HCT116 (cell line): ENCODE measurements around the gene LUZP2. TPM values are rescaled to one million over a fixed set of nuclear protein-coding genes. Genes with fewer than 3 reads are reported as not detected.

Source experiments
- ATAC-seq: fragments of 200-7000 bp; cut with Tn5 transposase; 2 replicates; pipeline ENCODE4 v1.9.1; 2020; ENCODE audit warnings: mild to moderate bottlenecking, moderate library complexity
- BruUV-seq: library from RNA; stranded (reverse); fragments of 400-500 nt; replicated peaks from 2 replicates; lab custom pipeline; 2021; lab: Mats Ljungman, UMichigan
- CTCF ChIA-PET: fragments of 300-600 bp; sonication (Branson Sonifier 250); formaldehyde crosslinking; loops from one replicate; lab custom pipeline; 2021; ENCODE audit warnings: antibody characterized with exemption; lab: Charles Lee
- POLR2A ChIA-PET: fragments of 300-600, 350-600 bp; sonication (Branson Sonifier 250); formaldehyde crosslinking; loops from one replicate; lab custom pipeline; 2021; ENCODE audit warnings: antibody characterized with exemption; lab: Charles Lee
- RAD21 ChIA-PET, 2 experiments: fragments of 300-600 bp; sonication (Branson Sonifier 250); formaldehyde crosslinking; loops; one replicate each; lab custom pipeline; 2023; ENCODE audit warnings: low total read pairs in 2 of 2; ENCODE audit not compliant: uncharacterized antibody in 2 of 2, unreplicated experiment in 2 of 2, low non-redundant PET in 1 of 2; lab: Charles Lee
- DNase-seq: peaks from one replicate; pipeline ENCODE4 v3.0.0-alpha.2; 2010; ENCODE audit warnings: low read depth, low spot score
- H2AFZ ChIP-seq: fragments of 200-600 bp; shearing (Covaris generic), sonication (generic); 2 replicates; pipeline ENCODE4 v1.6.1; 2017; ENCODE audit warnings: low read depth, mixed run types, mixed read lengths, antibody characterized with exemption, low read length; ENCODE audit not compliant: poor library complexity, severe bottlenecking
- H3K27ac ChIP-seq: 2 replicates; pipeline ENCODE4 v1.5.1; 2012; ENCODE audit warnings: low read depth, low read length
- H3K27me3 ChIP-seq: fragments of 200-600 bp; sonication (generic); 2 replicates; pipeline ENCODE4 v1.6.1; 2016; ENCODE audit warnings: mixed run types, low read length, mixed read lengths; ENCODE audit not compliant: insufficient read depth
- H3K36me3 ChIP-seq, 2 experiments: fragments of 200-500 bp in 1 of 2; fragments of 200-600 bp in 1 of 2; sonication (Bioruptor generic) in 1 of 2; sonication (generic) in 1 of 2; 2 replicates each; pipeline versions ENCODE4 v1.5.1 to v1.6.1; 2014 to 2016; ENCODE audit warnings: low read length in 2 of 2, inconsistent platforms in 1 of 2, mixed read lengths in 1 of 2, mixed run types in 1 of 2; ENCODE audit not compliant: insufficient read depth in 2 of 2, control insufficient read depth in 1 of 2
- H3K4me1 ChIP-seq, 2 experiments: fragments of 200-600 bp in 1 of 2; sonication (generic) in 1 of 2; 2 replicates each; pipeline versions ENCODE4 v1.5.1 to v1.6.1; 2012 to 2017; ENCODE audit warnings: low read length in 2 of 2, inconsistent platforms in 1 of 2, mild to moderate bottlenecking in 1 of 2, mixed read lengths in 1 of 2, mixed run types in 1 of 2, moderate library complexity in 1 of 2; ENCODE audit not compliant: insufficient read depth in 2 of 2, control insufficient read depth in 1 of 2
- H3K4me2 ChIP-seq: fragments of 200-600 bp; sonication (generic); 2 replicates; pipeline ENCODE4 v1.6.1; 2017; ENCODE audit warnings: mixed run types, low read length, mixed read lengths
- H3K4me3 ChIP-seq, 2 experiments: fragments of 200-600 bp in 1 of 2; sonication (generic) in 1 of 2; replicated peaks in 1 of 2; 2 replicates each; pipeline ENCODE4 v1.5.1; 2011 to 2016; ENCODE audit warnings: low read length in 2 of 2, control low read depth in 1 of 2, low read depth in 1 of 2, mild to moderate bottlenecking in 1 of 2, mixed read lengths in 1 of 2, mixed run types in 1 of 2
- H3K79me2 ChIP-seq: fragments of 200-600 bp; sonication (generic); 2 replicates; pipeline ENCODE4 v1.6.1; 2017; ENCODE audit warnings: mild to moderate bottlenecking, mixed run types, low read length, moderate library complexity, mixed read lengths; ENCODE audit not compliant: insufficient read depth
- H3K9ac ChIP-seq: fragments of 200-600 bp; sonication (generic); 2 replicates; pipeline ENCODE4 v1.6.1; 2016; ENCODE audit warnings: low read length, mixed read lengths
- H3K9me2 ChIP-seq: fragments of 200-600 bp; sonication (generic), shearing (Covaris generic); 2 replicates; pipeline ENCODE4 v1.6.1; 2017; ENCODE audit warnings: mixed run types, mild to moderate bottlenecking, moderate library complexity; ENCODE audit not compliant: insufficient read depth
- H3K9me3 ChIP-seq, 2 experiments: fragments of 200-500 bp in 1 of 2; fragments of 200-600 bp in 1 of 2; sonication (Bioruptor generic) in 1 of 2; sonication (generic) in 1 of 2; 2 replicates each; pipeline ENCODE4 v1.6.1; 2014 to 2017; ENCODE audit warnings: low read length in 2 of 2, mixed read lengths in 2 of 2, inconsistent platforms in 1 of 2, low read depth in 1 of 2, mild to moderate bottlenecking in 1 of 2, mixed run types in 1 of 2, moderate library complexity in 1 of 2; ENCODE audit not compliant: control insufficient read depth in 1 of 2, insufficient read depth in 1 of 2
- H4K20me1 ChIP-seq: fragments of 200-600 bp; sonication (generic), shearing (Covaris generic); 2 replicates; pipeline ENCODE4 v1.6.1; 2017; ENCODE audit warnings: mixed run types, mild to moderate bottlenecking, moderate library complexity; ENCODE audit not compliant: insufficient read depth
- CBX3 ChIP-seq: IDR thresholded peaks from 2 replicates; pipeline ENCODE4 v1.6.1; 2012; ENCODE audit warnings: low read depth
- CEBPB ChIP-seq: IDR thresholded peaks from 2 replicates; pipeline ENCODE4 v1.6.1; 2012; ENCODE audit warnings: low read depth
- EGR1 ChIP-seq: IDR thresholded peaks from 2 replicates; pipeline ENCODE4 v1.6.1; 2012; ENCODE audit warnings: low read depth
- ELF1 ChIP-seq: IDR thresholded peaks from 2 replicates; pipeline ENCODE4 v1.6.1; 2012; ENCODE audit warnings: low read depth, borderline replicate concordance
- FOSL1 ChIP-seq: IDR thresholded peaks from 2 replicates; pipeline ENCODE4 v1.6.1; 2012; ENCODE audit warnings: low read depth
- JUND ChIP-seq: IDR thresholded peaks from 2 replicates; pipeline ENCODE4 v1.6.1; 2012
- POLR2A ChIP-seq: IDR thresholded peaks from 2 replicates; pipeline ENCODE4 v1.7.0; 2011; ENCODE audit warnings: borderline replicate concordance; ENCODE audit not compliant: insufficient read depth, insufficient read length; ENCODE audit errors: extremely low read depth
- POLR2AphosphoS5 ChIP-seq: IDR thresholded peaks from 2 replicates; pipeline ENCODE4 v1.6.1; 2011; ENCODE audit warnings: mild to moderate bottlenecking, low read depth, low read length, moderate library complexity
- RAD21 ChIP-seq: IDR thresholded peaks from 2 replicates; pipeline ENCODE4 v1.6.1; 2012; ENCODE audit warnings: low read depth, mild to moderate bottlenecking
- SIN3A ChIP-seq: IDR thresholded peaks from 2 replicates; pipeline ENCODE4 v1.6.1; 2012; ENCODE audit warnings: low read depth
- SP1 ChIP-seq: IDR thresholded peaks from 2 replicates; pipeline ENCODE4 v1.6.1; 2012; ENCODE audit warnings: low read depth
- TCF7L2 ChIP-seq: IDR thresholded peaks from 2 replicates; pipeline ENCODE4 v1.7.0; 2011; ENCODE audit warnings: borderline replicate concordance, inconsistent platforms; ENCODE audit not compliant: insufficient read depth, insufficient read length; ENCODE audit errors: extremely low read depth
- YY1 ChIP-seq: IDR thresholded peaks from 2 replicates; pipeline ENCODE4 v1.6.1; 2011; ENCODE audit warnings: low read length, low read depth, moderate library complexity, mild to moderate bottlenecking; ENCODE audit not compliant: insufficient replicate concordance; ENCODE audit errors: extremely low read depth
- ZFX ChIP-seq: fragments of 450-650 bp; IDR thresholded peaks from 2 replicates; pipeline ENCODE4 v1.6.1; 2017
- ZNF274 ChIP-seq: fragments of 200-500 bp; sonication (Bioruptor generic); IDR thresholded peaks from 2 replicates; pipeline ENCODE4 v1.6.1; 2014; ENCODE audit warnings: mild to moderate bottlenecking, low read depth, low read length, inconsistent platforms
- intact Hi-C: fragments of 100-400 bp; cut with micrococcal nuclease; formaldehyde crosslinking; loops from 2 replicates; pipeline ENCODE4 v1.10.0; 2022
- total RNA-seq: library from RNA; stranded (reverse); gene quantifications from one replicate; pipeline ENCODE4 v1.2.1, GENCODE V29; 2021; ENCODE audit not compliant: unreplicated experiment
- TF ChIP-seq, protein P1 (sequence below): IDR thresholded peaks from 2 replicates; pipeline ENCODE4 v1.6.1; 2012; ENCODE audit warnings: low read depth
- TF ChIP-seq, protein P2 (sequence below): IDR thresholded peaks from 2 replicates; pipeline ENCODE4 v1.6.1; 2012
- TF ChIP-seq, protein P3 (sequence below): IDR thresholded peaks from 2 replicates; pipeline ENCODE4 v1.6.1; 2012
- TF ChIP-seq, protein P4 (sequence below): IDR thresholded peaks from 2 replicates; pipeline ENCODE4 v1.6.1; 2011; ENCODE audit warnings: mild to moderate bottlenecking, low read length, moderate library complexity; ENCODE audit not compliant: insufficient replicate concordance; ENCODE audit errors: extremely low read depth

The LUZP2 gene
- total RNA-seq, 1 experiment from 2014 or later = not detected

DNA sequence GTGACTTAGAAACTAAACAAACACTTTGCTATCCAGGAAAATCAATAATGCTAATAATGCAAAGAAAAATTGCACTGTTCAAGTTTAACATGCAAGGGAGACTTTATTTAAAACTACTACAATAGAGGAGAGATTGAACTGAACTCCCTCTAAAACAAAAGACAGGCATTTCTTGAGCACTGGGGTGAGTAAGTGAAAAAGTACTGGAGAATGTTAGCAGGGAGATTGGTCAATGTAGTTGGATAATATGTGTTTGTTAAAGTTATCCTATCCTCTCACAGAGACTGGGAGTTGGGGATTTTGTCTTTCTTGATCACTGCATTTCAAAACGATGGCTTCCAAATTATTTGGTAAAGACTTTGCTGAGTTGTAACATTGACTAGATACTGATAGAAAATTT is 77.6 kb downstream of the LUZP2 start:
- Histone ChIP-seq H3K4me2 (no peak overlapping the region), H3K4me1 (no peaks in the 10 kb centered on the region), H3K9ac (no peak overlapping the region), H3K9me2 (no peaks in the 10 kb centered on the region), H3K27ac (no peak overlapping the region), H3K27me3 (no peaks in the 10 kb centered on the region), H3K4me3 (no peak overlapping the region), H3K9me3 (peaks cover 7 to 16% of the 10 kb centered on the region in 2 experiments; a peak in 2 of 4 replicates), H4K20me1 (no peaks in the 10 kb centered on the region), H3K79me2 (no peaks in the 10 kb centered on the region), H2AFZ (no peak overlapping the region), H3K36me3 (no peaks in the 10 kb centered on the region)
- no TSS peak for BruUV-seq
- DNase-seq (no peak), ATAC-seq (no peak)
- RAD21 ChIA-PET = no interaction called here
- POLR2A ChIA-PET = no interaction called here
- intact Hi-C loops = no loop called here
- CTCF ChIA-PET = no interaction called here
- TF ChIP-seq ELF1 (no peak), RAD21 (no peak), CBX3 (no peak), JUND (no peak), POLR2AphosphoS5 (no peak), CEBPB (no peak), POLR2A (no peak), FOSL1 (no peak), EGR1 (no peak), YY1 (no peak), SP1 (no peak), SIN3A (no peak), ZNF274 (no peak), ZFX (no peak), TCF7L2 (no peak)
- TF ChIP-seq, protein P1, sequence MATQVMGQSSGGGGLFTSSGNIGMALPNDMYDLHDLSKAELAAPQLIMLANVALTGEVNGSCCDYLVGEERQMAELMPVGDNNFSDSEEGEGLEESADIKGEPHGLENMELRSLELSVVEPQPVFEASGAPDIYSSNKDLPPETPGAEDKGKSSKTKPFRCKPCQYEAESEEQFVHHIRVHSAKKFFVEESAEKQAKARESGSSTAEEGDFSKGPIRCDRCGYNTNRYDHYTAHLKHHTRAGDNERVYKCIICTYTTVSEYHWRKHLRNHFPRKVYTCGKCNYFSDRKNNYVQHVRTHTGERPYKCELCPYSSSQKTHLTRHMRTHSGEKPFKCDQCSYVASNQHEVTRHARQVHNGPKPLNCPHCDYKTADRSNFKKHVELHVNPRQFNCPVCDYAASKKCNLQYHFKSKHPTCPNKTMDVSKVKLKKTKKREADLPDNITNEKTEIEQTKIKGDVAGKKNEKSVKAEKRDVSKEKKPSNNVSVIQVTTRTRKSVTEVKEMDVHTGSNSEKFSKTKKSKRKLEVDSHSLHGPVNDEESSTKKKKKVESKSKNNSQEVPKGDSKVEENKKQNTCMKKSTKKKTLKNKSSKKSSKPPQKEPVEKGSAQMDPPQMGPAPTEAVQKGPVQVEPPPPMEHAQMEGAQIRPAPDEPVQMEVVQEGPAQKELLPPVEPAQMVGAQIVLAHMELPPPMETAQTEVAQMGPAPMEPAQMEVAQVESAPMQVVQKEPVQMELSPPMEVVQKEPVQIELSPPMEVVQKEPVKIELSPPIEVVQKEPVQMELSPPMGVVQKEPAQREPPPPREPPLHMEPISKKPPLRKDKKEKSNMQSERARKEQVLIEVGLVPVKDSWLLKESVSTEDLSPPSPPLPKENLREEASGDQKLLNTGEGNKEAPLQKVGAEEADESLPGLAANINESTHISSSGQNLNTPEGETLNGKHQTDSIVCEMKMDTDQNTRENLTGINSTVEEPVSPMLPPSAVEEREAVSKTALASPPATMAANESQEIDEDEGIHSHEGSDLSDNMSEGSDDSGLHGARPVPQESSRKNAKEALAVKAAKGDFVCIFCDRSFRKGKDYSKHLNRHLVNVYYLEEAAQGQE = no peak
- TF ChIP-seq, protein P2, sequence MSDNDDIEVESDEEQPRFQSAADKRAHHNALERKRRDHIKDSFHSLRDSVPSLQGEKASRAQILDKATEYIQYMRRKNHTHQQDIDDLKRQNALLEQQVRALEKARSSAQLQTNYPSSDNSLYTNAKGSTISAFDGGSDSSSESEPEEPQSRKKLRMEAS = no peak
- TF ChIP-seq, protein P3, sequence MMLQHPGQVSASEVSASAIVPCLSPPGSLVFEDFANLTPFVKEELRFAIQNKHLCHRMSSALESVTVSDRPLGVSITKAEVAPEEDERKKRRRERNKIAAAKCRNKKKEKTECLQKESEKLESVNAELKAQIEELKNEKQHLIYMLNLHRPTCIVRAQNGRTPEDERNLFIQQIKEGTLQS = no peak
- TF ChIP-seq, protein P4, sequence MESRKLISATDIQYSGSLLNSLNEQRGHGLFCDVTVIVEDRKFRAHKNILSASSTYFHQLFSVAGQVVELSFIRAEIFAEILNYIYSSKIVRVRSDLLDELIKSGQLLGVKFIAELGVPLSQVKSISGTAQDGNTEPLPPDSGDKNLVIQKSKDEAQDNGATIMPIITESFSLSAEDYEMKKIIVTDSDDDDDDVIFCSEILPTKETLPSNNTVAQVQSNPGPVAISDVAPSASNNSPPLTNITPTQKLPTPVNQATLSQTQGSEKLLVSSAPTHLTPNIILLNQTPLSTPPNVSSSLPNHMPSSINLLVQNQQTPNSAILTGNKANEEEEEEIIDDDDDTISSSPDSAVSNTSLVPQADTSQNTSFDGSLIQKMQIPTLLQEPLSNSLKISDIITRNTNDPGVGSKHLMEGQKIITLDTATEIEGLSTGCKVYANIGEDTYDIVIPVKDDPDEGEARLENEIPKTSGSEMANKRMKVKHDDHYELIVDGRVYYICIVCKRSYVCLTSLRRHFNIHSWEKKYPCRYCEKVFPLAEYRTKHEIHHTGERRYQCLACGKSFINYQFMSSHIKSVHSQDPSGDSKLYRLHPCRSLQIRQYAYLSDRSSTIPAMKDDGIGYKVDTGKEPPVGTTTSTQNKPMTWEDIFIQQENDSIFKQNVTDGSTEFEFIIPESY = no peak
